Activated CD4-positive, alpha-beta T cell treated with anti-CD3 and anti-CD28 coated beads, Interleukin-2, amount 10 ng/mL, durations not matched to agents 24 days and 14 days (primary cell): ENCODE data around the gene ADSL. TPM values are rescaled to one million over a fixed set of nuclear protein-coding genes. Genes with fewer than 3 reads are reported as not detected.

Source experiments
- DNase-seq: peaks from one replicate; pipeline ENCODE4 v3.0.0; 2022
- H3K27ac Mint-ChIP-seq: one replicate; pipeline ENCODE4 v1.8.0; 2022; ENCODE audit warnings: mild to moderate bottlenecking, mixed read lengths
- H3K27me3 Mint-ChIP-seq: one replicate; pipeline ENCODE4 v1.8.0; 2022; ENCODE audit warnings: mixed read lengths
- H3K36me3 Mint-ChIP-seq: one replicate; pipeline ENCODE4 v1.8.0; 2022; ENCODE audit warnings: low read depth, mild to moderate bottlenecking, mixed read lengths
- H3K4me1 Mint-ChIP-seq: one replicate; pipeline ENCODE4 v1.8.0; 2021; ENCODE audit warnings: mixed read lengths
- H3K4me3 Mint-ChIP-seq: one replicate; pipeline ENCODE4 v1.8.0; 2022; ENCODE audit warnings: mild to moderate bottlenecking, moderate library complexity, mixed read lengths
- H3K9me3 Mint-ChIP-seq: one replicate; pipeline ENCODE4 v1.8.0; 2021; ENCODE audit warnings: mixed read lengths
- intact Hi-C: fragments of 100-400 bp; cut with micrococcal nuclease; formaldehyde crosslinking; loops from one replicate; pipeline ENCODE4 v1.15.1; 2023
- total RNA-seq: library from RNA; stranded (reverse); gene quantifications from 2 replicates; pipeline ENCODE4 v1.2.3, GENCODE V29; 2022

The ADSL gene
- total RNA-seq, 1 donor from 2014 or later, result 172 TPM

GRCh38 chr22:40425082-40425481 lies 78.8 kb downstream of the ADSL start:
- intact Hi-C loops, result no loop called here
- H3K36me3 Mint-ChIP-seq, result peaks cover 51% of the 10 kb centered on the region
- DNase-seq, result no peak
- H3K27ac Mint-ChIP-seq, result no peak overlapping the region
- no peak overlapping the region for H3K4me3 Mint-ChIP-seq
- no peaks in the 10 kb centered on the region for H3K27me3 Mint-ChIP-seq
- H3K4me1 Mint-ChIP-seq, result peaks cover 11% of the 10 kb centered on the region
- no peaks in the 10 kb centered on the region for H3K9me3 Mint-ChIP-seq

- intact Hi-C loops, result no loop called here
- no peak for DNase-seq
- Mint-ChIP-seq H3K4me1 (peaks cover 11% of the 10 kb centered on the region), H3K9me3 (no peaks in the 10 kb centered on the region), H3K4me3 (no peak overlapping the region), H3K27me3 (no peaks in the 10 kb centered on the region), H3K27ac (peak overlapping the region; percentile 81), H3K36me3 (peaks cover 57% of the 10 kb centered on the region)
These were observed 80.5 kb downstream of the ADSL start for GRCh38 chr22:40426594-40427333.

DNA sequence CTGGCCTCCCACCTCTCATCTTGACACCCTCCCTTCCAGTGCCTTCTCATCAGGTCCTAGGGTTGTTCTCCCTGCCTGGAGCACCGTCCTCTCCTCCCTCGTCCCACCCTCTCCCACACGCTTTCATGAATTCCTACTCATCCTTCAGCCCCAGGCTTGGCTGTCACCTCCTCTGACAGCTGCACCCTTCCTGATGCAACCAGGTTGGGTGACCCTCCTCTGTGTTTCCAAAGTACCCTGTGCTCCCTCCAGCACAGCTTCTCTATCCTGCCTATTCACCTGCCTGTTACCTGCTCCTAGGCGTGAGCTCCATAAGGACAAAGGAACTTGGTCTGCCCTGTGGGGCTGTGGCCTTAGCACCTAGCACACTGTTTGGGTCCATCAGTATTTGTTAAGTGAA lies 82.5 kb downstream of the ADSL start:
- Mint-ChIP-seq H3K4me1 (peaks cover 7% of the 10 kb centered on the region), H3K4me3 (no peak overlapping the region), H3K27ac (peak overlapping the region; percentile 64), H3K36me3 (peaks cover 51% of the 10 kb centered on the region), H3K9me3 (no peaks in the 10 kb centered on the region), H3K27me3 (no peaks in the 10 kb centered on the region)
- intact Hi-C loops, result no loop called here
- no peak for DNase-seq

DNA sequence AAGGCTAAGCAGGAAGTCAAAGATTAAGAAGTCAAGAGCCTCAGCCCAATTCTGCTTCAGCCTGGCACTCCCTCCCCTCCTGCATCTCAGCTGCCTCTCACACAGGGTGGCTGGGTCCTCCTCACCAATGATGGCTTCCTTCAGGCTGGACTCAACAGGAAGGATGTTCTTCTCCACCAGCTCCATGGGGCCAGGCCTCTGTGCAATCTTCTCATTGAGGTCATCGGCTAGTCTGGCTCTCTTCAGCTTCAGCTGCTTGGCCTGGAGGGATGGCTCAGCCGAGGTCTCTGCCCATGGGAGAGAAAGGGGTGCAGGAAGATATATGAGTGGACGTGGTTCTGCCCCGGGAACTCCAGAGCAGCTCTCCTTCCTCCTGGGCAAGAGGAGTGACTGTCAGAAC lies 83.2 kb downstream of the ADSL start:
- intact Hi-C loops, result no loop called here
- no peaks in the 10 kb centered on the region for H3K9me3 Mint-ChIP-seq

DNA sequence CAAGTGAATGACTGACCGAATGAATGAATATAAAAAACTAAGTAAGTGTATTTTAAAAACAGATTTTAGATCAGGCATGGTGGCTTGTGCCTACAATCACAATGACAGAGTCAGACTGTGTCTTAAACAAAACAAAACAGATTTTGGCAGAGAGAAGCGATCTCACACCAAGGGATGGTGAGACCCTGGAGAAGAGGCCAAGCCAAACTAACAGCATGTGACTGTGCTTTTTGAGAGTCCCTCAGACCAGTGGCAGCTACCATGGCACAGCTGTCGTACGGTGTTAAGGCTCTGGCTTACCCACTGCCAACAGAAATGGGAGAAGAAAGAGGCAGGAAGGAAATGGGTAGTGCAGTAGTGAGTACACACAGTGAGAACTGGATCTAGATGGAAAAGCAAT lies 84.7 kb downstream of the ADSL start:
- Mint-ChIP-seq H3K36me3 (peaks cover 60% of the 10 kb centered on the region), H3K27ac (peak overlapping the region; percentile 25), H3K9me3 (no peaks in the 10 kb centered on the region), H3K27me3 (no peaks in the 10 kb centered on the region), H3K4me1 (peaks cover 13% of the 10 kb centered on the region), H3K4me3 (no peak overlapping the region)
- DNase-seq, result no peak
- intact Hi-C loops, result loop anchor here (10.0 kb wide), 1 partner anchor 464 kb away; no protein-coding TSS in a partner anchor

More for the DNA sequence above, 83.2 kb downstream of the ADSL start:
- no peak overlapping the region for H3K27ac Mint-ChIP-seq
- H3K36me3 Mint-ChIP-seq, result peaks cover 57% of the 10 kb centered on the region
- H3K27me3 Mint-ChIP-seq, result no peaks in the 10 kb centered on the region
- DNase-seq, result no peak
- no peak overlapping the region for H3K4me3 Mint-ChIP-seq
- H3K4me1 Mint-ChIP-seq, result peaks cover 13% of the 10 kb centered on the region

DNA sequence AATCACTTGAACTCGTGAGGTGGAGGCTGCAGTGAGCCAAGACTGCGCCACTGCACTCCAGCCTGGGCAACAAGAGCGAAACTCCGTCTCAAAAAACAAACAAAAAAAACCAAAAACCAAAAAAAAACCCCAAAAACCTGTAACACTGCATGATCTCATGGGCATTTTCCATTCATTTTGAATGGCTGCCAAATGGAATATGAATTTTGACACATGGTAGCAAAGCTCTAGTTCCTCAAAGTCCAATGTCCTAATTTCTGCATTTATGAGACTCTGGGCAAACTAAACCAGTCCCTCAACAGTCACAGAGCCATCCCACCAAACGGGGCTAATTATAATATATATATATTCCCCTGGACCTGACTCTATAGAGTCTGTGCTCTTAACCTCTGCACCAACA lies 85.9 kb downstream of the ADSL start:
- intact Hi-C loops, result loop anchor here (10.0 kb wide), 1 partner anchor 463 kb away; no protein-coding TSS in a partner anchor
- Mint-ChIP-seq H3K27me3 (no peaks in the 10 kb centered on the region), H3K4me3 (no peak overlapping the region), H3K4me1 (peaks cover 19% of the 10 kb centered on the region), H3K27ac (no peak overlapping the region), H3K9me3 (no peaks in the 10 kb centered on the region), H3K36me3 (peaks cover 51% of the 10 kb centered on the region)
- DNase-seq, result no peak

GRCh38 chr22:40432625-40433024 lies 86.3 kb downstream of the ADSL start:
- H3K27me3 Mint-ChIP-seq, result no peaks in the 10 kb centered on the region
- H3K27ac Mint-ChIP-seq, result no peak overlapping the region
- intact Hi-C loops, result loop anchor here (10.0 kb wide), 1 partner anchor 462 kb away; no protein-coding TSS in a partner anchor
- peaks cover 20% of the 10 kb centered on the region for H3K4me1 Mint-ChIP-seq
- DNase-seq, result no peak
- H3K9me3 Mint-ChIP-seq, result no peaks in the 10 kb centered on the region
- peaks cover 50% of the 10 kb centered on the region for H3K36me3 Mint-ChIP-seq
- no peak overlapping the region for H3K4me3 Mint-ChIP-seq

DNA sequence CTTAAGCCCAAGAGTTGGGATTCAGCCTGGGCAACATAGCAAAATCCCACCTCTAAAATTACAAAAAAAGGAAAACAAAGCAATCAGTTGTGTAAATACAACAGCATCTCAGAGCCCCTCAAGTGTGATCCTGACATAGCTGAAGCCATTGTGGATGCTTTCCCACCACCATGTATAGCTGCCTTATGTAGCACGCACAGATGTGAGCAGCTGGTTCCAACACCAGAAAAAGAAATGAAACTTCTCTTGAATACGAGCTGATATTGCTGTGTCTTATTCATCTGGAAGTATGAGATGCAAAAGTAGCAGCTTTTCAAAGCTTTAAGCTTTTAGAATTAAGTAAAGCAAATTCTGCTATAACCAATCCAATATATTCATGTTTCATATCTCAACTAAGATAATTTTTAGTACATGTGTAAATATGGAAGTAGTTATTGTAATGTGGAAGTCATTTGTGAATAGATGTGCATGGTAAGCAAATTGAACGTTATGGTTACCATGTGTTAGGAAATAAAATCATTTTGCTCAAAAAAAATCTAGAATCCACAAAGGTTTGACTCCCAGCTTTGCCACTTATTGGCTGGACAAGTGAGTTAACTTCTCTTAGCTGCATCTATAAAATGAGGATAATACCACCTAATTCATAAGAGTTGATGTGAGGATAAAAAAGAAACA lies 87.3 kb downstream of the ADSL start:
- intact Hi-C loops, result loop anchor here (10.0 kb wide), 1 partner anchor 461 kb away; no protein-coding TSS in a partner anchor
- Mint-ChIP-seq H3K4me3 (no peak overlapping the region), H3K36me3 (peaks cover 46% of the 10 kb centered on the region), H3K4me1 (peaks cover 27% of the 10 kb centered on the region), H3K27me3 (no peaks in the 10 kb centered on the region), H3K9me3 (no peaks in the 10 kb centered on the region), H3K27ac (no peak overlapping the region)
- DNase-seq, result no peak

DNA sequence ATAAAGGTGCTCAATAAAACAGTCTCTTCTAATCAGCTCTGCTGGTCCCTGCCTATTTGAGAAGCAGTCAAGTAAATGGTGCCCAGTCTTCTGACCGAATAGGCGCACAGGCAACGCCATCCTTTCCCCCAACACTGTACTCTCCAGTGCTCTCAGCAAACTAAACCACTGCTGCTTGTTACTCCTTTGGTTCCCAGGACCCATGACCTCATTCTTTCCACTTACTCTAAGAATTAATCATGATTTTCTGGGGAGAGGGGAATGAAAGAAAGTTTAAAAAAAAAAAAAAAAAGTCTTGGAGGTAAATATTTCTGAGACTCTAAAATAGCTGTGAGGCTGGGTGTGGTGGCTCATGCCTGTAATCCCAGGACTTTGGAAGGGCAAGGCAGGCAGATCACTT lies 87.8 kb downstream of the ADSL start:
- H3K27ac Mint-ChIP-seq, result peak overlapping the region; percentile 12
- no peaks in the 10 kb centered on the region for H3K9me3 Mint-ChIP-seq
- peaks cover 41% of the 10 kb centered on the region for H3K36me3 Mint-ChIP-seq
- no peaks in the 10 kb centered on the region for H3K27me3 Mint-ChIP-seq
- peaks cover 29% of the 10 kb centered on the region for H3K4me1 Mint-ChIP-seq
- DNase-seq, result no peak
- intact Hi-C loops, result loop anchor here (10.0 kb wide), 1 partner anchor 461 kb away; no protein-coding TSS in a partner anchor
- H3K4me3 Mint-ChIP-seq, result no peak overlapping the region

- Mint-ChIP-seq H3K27ac (no peak overlapping the region), H3K36me3 (peaks cover 36% of the 10 kb centered on the region), H3K4me3 (no peak overlapping the region), H3K27me3 (no peaks in the 10 kb centered on the region), H3K4me1 (peaks cover 29% of the 10 kb centered on the region), H3K9me3 (no peaks in the 10 kb centered on the region)
- DNase-seq, result no peak
- intact Hi-C loops, result loop anchor here (10.0 kb wide), 1 partner anchor 460 kb away; no protein-coding TSS in a partner anchor
These were observed 88.4 kb downstream of the ADSL start for GRCh38 chr22:40434745-40435144.

- Mint-ChIP-seq H3K9me3 (no peaks in the 10 kb centered on the region), H3K4me1 (peaks cover 36% of the 10 kb centered on the region), H3K27me3 (no peaks in the 10 kb centered on the region), H3K4me3 (no peak overlapping the region), H3K36me3 (peaks cover 23% of the 10 kb centered on the region), H3K27ac (peak overlapping the region; percentile 77)
- peak; percentile 72 for DNase-seq
- intact Hi-C loops, result loop anchor here (1.0 to 10.0 kb wide), 4 partner anchors 51 to 458 kb away; no protein-coding TSS in a partner anchor
These were observed 90.5 kb downstream of the ADSL start for GRCh38 chr22:40436505-40437431.
